Measurements from ENCODE around the gene CYTH2. TPM values are rescaled to one million over a fixed set of nuclear protein-coding genes. Genes with fewer than 3 reads are reported as not detected.
A peak's percentile ranks its signal among the peaks of the same experiment; 100 is the strongest.

CYTH2 gene
- total and polyA plus RNA-seq, 2 of the 8 experiments (the other 6 are each of a cell fraction or from before 2014, with no cell fraction given) = 43.7 to 71.4 TPM

- 0 out of 2 replicates have a peak, but pooled peaks have one; percentile 12 for TF ChIP-seq KDM1A (IDR thresholded peaks at IDR 0.05; ENCODE audit: borderline replicate concordance, low read length)
- no peak for TF ChIP-seq SP1 (IDR thresholded peaks at IDR 0.05; ENCODE audit: low read depth, low read length)
- Histone ChIP-seq H3K4me1 (replicated peaks in 1 of 4; ENCODE audit: control insufficient read depth in 3 of 4, insufficient read depth in 4 of 4, low read length in 3 of 4) (peaks cover 0 to 5% (median 3%) of the 10 kb centered on the region in 4 experiments; a peak in 4 of 7 replicates), H2BK120ac (replicated peaks; ENCODE audit: low read depth, low read length) (no peak overlapping the region), H3K27ac (ENCODE audit: low read depth, low read length) (no peak overlapping the region), H4K8ac (ENCODE audit: extremely low read depth, insufficient read depth, low read length) (no peak overlapping the region; the same call in 1 of the 2 replicates), H4K20me1 (replicated peaks in 1 of 2; ENCODE audit: control insufficient read depth in 1 of 2, insufficient read depth in 2 of 2, low read length in 2 of 2) (no peaks in the 10 kb centered on the region), H3K23ac (ENCODE audit: insufficient read length) (no peak overlapping the region), H2BK12ac (ENCODE audit: low read depth, low read length) (no peak overlapping the region), H4K5ac (ENCODE audit: insufficient read length, low read depth, low read length) (no peak overlapping the region), H3K23me2 (ENCODE audit: low read depth, low read length) (peaks cover 8% of the 10 kb centered on the region), H2BK15ac (ENCODE audit: low read length) (no peak overlapping the region), H3K9ac (replicated peaks in 1 of 4; ENCODE audit: extremely low read depth in 1 of 4, low read depth in 3 of 4, low read length in 3 of 4) (no peak overlapping the region), H3K4me3 (ENCODE audit: extremely low read depth in 1 of 4, insufficient read depth in 2 of 4, low read depth in 3 of 4, low read length in 4 of 4) (no peak overlapping the region), H3K36me3 (ENCODE audit: control insufficient read depth in 2 of 4, insufficient read depth in 4 of 4, low read length in 3 of 4) (no peaks in the 10 kb centered on the region; a peak in 2 of 8 replicates), H2AFZ (ENCODE audit: low read length) (no peak overlapping the region), H3K4ac (replicated peaks; ENCODE audit: insufficient read length, low read depth, low read length) (no peak overlapping the region), H2BK20ac (ENCODE audit: low read length) (no peak overlapping the region), H3K79me2 (ENCODE audit: control insufficient read depth in 1 of 2, insufficient read depth in 2 of 2, low read length in 2 of 2) (peaks cover 0 to 5% of the 10 kb centered on the region in 2 experiments; a peak in 2 of 4 replicates), H3K27me3 (replicated peaks in 1 of 4; ENCODE audit: control insufficient read depth in 3 of 4, extremely low read depth in 1 of 4, insufficient read depth in 3 of 4, low read length in 3 of 4) (no peaks in the 10 kb centered on the region), H3K14ac (ENCODE audit: insufficient read length) (no peak overlapping the region), H3K56ac (replicated peaks; ENCODE audit: insufficient read length, low read depth, low read length) (no peak overlapping the region), H4K91ac (replicated peaks; ENCODE audit: insufficient read length, low read length) (no peak overlapping the region), H3K18ac (ENCODE audit: extremely low read depth, low read length) (no peak overlapping the region), H2BK5ac (ENCODE audit: low read depth, low read length) (no peak overlapping the region), H3K4me2 (ENCODE audit: insufficient read depth in 1 of 2, low read depth in 2 of 2, low read length in 2 of 2) (no peak overlapping the region), H2AK5ac (ENCODE audit: low read depth, low read length) (no peak overlapping the region), H3K79me1 (ENCODE audit: low read depth, low read length) (no peaks in the 10 kb centered on the region; the same call in 1 of the 2 replicates), H3K9me3 (ENCODE audit: insufficient read depth in 2 of 2, low read depth in 1 of 2, low read length in 1 of 2) (no peaks in the 10 kb centered on the region)
- POLR2A ChIA-PET (ENCODE audit: partially characterized antibody) = interaction anchor here (0.9 to 1.1 kb wide), 2 partner anchors 10 to 41 kb away, joined by 3 read pairs; no protein-coding TSS in a partner anchor
- WGBS, 2 experiments (ENCODE audit: extremely low coverage in 1 of 2, insufficient coverage in 1 of 2, insufficient read length in 1 of 2, insufficient replicate concordance in 2 of 2, low coverage in 1 of 2, low lambda C conversion rate in 2 of 2, missing lambda C conversion rate in 1 of 2) = 91% methylated on average over 20 of the region's 20 CpGs; no CpG with 5 or more reads in 1 of the 2 experiments
- FAIRE-seq (no peak), DNase-seq (ENCODE audit: low read depth in 1 of 2, low spot score in 2 of 2) (no peak)
- CTCF ChIA-PET (ENCODE audit: partially characterized antibody) = interaction anchor here (0.5 to 2.6 kb wide), 2 partner anchors 50 to 66 kb away, joined by 6 to 8 read pairs; partner anchors contain the start of gene KDELR1
These were observed 27.7 kb upstream of the CYTH2 start for GRCh38 chr19:48441360-48442050.
